ENCODE results near the gene ZDHHC9.

Gene ZDHHC9

DNA sequence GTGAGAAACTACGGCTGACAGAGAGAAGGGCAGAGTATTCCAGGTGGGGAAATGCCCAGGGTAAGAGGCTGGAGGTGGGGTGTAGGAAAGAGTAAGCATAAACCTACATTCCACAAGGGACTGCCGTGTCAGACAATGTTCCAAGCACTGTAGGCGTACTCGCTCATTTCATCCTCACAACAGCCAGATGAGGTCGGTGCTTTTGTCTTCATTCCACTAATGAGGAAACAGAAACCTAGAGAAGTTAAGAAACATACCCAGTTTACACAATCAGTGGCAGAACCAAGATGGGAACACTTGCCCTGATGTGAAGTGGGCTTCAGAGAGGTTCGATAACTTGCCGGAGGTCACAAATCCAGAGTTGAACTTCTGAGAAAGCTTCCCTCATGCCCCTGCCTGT, 59.3 kb downstream of the ZDHHC9 start:
- no peak for DNase-seq

DNA sequence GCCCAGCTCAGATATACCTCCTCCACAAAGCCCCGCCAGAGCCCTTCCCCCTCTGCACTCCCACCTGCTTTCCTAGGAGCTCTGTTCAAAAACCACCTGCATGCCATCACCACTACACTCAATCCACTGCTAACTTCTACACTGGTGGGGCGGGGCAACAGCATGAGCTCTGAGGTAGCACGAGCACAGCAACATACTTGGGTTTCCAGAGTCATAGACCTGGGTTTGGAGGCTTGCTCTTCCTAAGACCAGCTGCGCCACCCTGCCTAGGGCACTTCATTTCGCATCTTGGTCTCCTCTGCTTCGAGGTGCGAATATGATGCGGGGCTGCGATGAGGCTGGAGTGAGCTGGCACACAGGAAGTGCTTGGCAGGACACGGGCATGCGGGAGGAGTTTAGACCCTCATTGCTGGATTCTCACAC, 60.4 kb downstream of the ZDHHC9 start:
- DNase-seq = no peak

DNA sequence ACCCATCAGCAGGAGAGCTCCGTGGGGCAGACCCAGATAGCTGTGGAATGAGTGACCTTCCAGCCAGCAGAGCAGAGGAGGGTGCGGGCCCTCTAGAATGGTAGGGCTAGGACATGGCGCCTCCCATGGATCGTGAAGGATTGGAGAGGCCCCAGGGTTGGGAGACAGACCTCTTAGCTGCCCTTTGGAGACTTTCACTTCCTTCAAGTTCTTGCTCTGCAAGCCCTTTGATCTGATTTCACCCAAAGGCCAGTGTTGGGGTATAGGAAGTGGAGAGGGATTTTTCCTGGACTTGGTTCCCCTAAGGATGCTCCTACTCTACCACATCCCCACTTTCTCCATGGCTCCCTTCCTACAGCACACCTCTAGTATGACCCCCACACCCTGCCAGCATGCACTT, 61.0 kb downstream of the ZDHHC9 start:
- DNase-seq = no peak

DNA sequence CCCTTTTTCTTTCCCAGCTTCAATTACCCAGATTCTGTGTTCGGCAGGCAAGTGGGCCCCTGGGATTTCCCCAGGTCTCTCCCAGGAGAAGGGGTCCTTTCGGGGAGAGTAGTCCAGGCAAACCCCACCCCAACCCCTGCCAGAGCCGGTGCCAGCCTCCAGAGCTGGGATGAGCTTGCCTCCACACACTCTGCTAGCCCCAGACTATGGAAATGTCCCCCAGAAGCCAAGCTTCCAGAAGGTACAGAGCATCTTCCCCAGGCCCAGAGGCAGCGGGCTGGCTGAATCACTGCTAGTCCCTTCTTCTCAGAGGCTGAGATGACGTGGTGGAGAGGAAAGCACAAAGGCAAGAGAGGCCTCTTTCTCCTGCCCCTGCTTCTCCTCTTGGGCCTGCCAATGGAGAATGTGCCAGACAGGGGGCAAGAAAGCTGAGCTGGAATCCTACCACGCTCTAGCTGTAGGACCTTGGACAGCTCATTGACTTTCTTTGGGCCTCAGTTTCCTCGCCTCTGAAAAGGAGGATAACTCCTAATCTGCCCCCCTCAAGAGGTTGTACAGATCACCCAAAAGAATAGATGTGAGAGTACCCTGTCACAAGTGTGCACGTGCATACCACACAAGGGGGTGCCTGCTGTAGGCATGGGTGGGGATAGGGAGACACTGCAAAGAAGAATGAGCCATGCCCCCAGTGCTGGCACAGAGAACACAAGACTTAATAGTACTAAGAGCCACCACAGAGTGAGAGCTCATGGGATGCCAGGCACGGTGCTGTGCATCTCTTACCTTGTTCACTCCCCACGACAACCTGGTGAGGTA, 61.8 kb downstream of the ZDHHC9 start:
- DNase-seq = no peak

DNA sequence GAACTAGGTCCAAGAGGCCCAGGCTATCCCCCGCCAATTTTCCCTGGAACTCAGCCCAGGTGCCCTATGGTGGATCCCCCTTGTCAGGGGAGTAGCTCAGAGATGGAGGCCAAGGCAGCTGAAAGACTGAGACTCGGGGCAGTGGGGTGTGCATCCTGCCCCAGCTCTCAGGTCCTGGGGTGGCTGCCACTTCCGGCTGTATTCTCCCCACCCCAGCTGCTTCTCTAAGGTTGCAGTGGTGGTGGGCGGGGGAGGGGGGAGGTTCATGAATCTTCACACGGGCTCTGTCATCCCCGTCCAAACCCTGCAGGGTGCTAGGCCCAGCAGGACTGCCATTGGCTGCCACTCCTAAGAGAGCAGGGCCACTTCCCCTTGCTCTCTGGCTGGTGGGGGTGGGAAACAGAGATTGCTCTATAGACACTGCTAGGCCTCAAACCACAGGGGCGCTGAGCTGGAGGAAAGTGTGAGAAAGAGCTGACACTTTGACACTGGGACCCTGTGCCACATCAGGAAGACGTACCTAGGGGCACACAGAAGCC, 62.5 kb downstream of the ZDHHC9 start:
- DNase-seq = no peak

DNA sequence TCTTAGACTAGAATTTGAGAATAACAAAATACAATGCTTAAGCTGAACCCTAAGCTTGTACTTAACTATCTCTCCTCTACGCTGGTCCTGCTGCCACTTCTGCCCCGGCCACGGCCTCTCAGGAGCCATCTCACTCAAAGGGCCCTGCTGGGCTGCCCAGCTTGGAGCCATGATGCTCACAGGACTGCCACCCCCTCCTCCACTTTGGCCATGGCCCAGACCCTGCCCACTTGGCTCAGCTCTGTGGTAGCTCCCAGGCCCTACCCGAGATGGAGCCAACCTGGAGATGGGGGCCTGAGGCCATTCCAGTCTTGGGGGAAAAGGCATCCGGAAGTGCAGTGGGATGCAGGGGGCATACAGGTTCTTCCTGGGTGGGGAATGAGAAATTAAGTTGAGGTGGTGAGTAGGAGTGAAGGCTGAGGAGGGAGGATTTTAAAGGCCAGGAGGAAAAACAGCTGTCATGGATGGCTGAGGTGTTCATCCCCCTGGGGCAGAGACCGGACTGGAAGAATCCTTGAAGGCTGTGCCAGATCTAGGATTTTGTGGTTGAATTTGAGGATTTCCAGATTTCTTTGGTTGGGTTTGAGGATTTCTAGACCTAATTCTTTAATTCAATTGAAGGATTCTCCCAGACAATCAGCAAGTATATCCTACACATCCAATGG, 63.1 kb downstream of the ZDHHC9 start:
- DNase-seq = no peak

DNA sequence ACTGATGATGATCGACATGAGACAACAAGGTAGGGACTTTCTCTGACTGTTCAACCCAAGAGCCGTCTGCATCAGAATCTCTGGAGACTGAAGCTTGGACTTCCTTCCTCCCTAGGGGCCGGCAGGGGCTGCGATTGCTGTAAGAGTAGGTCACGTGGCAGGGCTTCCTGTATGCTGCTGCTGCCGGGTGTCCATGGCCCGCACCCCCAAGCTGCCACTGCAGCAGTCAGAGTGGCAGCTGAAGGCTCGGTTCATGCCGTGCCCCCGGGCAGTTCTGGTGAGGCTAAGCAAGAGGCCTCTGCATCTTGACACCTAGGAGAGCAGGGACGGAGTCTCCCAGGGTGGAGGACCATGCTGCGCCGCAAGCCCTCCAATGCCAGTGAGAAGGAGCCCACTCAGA, 63.9 kb downstream of the ZDHHC9 start, which contains the start of gene SASH3:
Gene SASH3 (plus strand): TSS at position 203 of the 400 bp plus-strand sequence. CDS start 149 bp downstream, at position 352.
- DNase-seq = no peak

DNA sequence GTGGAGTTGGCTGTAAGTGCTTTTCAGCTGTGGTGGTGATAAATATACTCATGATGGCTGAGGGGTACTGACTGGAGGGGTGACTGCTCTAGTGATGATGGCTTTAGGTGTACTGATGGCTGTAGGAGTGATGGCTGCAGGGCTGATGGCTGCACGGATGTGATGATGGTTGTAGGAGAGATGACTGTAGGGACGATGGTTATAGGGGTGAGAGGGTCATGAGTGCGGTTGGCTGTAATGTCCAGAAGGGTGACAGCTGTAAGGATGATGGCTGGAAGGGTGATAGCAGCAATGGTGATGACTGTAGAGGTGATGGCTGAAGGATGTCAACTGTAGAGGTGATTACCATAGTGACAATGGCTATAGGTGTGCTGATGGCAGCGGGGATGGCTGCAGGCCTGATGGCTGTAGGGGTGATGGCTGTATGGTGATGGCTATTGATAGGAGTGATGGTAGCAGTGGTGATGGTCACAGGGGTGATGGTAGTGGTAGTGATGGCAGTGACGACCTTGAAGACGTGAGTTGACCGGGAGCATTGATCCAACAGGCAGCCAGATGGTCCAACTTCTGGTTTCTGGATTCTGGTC, 64.5 kb downstream of the ZDHHC9 start:
- no peak for DNase-seq

DNA sequence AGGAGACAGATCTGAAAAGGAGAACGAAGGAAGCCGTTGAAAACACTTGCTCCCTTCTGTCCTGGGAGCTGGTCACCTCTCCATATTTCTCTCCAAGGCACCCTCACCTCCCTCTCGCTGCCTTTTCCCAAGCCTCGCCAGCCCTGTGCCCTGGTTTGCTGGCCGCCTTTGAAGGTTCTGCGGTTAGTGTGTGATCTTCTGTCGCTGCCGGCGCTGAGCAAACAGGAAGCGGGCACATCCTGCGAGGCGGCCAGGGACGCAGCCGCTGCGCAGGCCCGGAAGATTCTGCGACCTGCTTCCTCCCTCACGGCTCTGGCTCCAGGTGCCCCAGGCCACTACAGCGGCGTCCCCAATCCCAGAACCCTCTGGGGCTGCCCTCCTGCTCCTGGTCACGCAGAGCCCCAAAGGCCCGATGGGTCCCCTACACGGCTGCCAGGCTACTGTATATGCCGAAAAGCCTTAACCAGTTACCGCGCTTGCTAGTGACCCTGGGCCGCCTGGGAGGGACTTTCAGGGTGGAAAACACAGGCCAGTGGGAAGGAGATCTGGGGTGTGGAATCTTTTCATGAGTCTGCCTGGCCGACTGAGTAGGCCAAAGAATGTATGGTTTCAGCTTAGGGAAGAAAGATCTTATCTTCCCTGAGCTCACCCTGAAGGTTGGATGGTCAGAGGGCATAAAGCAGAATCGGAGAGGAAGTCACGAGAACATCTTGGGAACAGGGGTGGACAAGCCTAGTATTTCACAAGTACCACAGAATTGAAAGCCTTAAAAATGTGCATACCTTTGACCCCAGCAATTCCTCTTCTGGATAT, 66.3 kb downstream of the ZDHHC9 start:
- DNase-seq = no peak

DNA sequence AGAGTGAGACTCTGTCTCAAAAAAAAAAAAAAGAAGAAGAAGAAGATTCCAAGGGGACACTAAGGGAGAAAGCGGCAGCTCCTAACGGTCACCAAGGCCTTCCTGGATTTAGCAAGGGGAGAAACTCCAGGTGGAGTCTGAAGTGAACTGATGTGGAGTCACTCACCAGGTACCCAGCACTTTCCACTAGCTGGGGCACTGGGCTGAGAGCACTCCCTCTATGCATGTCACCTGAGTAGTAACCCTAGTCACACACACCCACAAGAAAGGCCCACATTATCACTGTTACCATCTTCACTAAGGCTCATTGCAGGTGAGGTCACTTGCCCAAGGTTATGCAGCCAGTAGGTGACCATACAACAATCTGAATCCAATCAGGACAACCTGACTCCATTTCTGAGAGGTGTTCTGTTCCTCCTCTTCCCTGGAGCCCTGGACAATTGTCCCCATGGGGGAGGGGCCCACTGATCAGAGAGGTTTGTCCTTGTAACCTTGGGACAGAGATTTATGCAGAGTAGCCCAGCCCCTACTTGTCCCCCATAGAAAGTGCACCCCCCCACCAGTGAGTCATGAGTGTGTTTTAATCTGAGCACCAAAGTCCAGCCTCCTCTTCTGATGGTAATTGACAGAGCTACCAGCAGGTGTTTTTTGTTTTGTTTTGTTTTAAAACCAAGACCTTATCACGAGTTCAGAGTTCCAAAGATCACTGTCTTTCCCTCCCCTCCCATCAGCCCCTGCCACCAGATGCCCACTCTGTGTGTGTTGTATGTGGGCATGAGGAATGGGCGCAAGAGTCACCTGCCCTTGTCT, 69.8 kb downstream of the ZDHHC9 start:
- no peak for DNase-seq

DNA sequence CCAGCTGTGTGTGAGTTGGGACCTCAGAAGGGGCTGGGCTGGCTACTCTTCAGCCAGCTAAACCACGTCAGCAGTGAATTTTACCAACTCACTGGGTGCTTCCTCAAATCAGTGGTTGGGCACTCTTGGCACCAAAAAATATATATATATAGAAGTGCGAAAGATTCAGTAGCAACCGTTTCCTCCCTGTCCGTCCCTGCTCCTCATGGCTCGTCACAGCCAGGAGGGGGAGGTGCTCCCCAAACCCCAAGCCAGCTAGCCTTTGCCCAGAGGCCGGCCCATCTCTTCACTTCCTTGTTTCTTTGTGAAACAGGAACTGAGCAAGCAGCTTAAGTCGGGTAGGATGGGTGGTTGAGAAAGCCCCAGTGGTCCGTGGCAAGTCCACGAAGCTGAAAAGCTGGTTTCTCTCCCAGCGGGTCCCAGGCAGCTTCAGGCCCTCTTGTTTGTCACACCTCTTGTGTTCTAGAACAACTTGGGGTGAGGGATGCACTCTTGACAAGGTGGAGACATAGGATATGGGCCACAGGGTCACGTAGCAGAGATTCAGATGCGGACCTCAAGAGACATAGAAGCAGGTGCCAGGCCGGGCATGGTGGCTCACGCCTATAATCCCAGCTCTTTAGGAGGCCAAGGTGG, 70.8 kb downstream of the ZDHHC9 start:
- peak; percentile 2 for DNase-seq

DNA sequence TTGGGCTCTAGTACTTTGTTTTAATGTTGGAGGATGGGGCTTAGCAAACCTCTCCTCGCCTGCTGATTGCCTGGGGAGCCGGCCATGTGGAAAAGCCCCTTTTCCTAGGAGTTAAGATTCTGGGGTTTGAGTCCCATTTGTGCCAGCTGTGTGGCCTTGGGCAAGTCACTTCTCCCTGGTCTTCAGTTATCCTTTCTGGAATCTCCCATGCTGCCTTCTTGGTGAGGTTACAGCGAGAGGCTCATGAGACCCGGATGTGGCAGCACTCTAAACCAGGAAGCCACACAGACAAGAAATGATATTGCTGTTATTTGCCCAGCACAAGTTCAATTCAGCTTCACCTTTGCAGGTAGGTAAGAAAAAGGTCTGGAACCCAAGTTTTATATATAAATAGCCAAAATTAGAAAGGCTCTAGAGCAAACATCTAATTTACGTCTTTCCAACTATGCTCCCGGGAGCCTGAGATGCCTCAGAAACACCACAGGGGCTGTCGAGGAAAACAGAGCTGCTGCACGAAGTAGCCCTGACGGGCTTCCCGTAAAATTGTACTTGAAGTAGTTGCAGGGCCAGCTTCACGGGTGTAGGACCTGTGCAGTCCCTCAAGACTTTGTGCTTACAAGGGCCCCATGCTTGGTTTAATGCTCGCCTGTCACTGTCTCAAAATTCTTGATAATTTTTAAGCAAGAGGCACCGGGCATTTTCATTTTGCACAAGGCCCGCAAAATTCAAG, 72.3 kb downstream of the ZDHHC9 start:
- DNase-seq = no peak

DNA sequence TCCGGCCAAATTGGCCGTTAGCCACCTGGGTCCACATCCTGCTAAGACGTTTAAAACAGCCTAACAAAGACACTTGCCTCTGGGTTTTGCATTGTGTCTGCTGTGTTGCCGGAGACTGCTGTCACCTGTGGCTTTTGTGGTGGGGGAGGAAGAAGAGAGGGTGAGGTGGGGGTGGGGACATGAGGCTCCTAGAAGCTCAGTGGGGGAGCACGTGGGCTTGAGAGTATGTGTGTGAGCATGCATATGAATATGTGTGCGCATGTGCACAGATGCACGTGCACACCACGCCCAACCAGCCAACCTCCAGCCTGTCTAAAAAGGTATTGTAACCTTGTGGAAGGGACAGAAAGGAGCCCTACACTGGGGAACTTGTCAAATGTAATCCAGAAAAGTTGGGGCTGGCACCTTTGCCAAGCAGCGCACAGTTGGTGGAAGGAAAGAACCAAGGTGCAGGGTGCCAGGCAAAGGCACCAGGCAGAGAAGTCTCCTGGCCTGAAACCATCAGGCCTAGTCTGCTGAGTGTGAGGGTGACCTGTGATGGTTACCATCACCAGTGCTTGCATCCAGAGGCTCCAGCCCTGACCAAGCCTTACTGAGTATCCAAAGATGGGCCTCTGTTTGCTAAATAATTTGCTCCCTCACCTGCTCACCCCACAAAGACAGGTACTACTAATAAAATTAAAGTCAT, 74.1 kb downstream of the ZDHHC9 start:
- no peak for DNase-seq

DNA sequence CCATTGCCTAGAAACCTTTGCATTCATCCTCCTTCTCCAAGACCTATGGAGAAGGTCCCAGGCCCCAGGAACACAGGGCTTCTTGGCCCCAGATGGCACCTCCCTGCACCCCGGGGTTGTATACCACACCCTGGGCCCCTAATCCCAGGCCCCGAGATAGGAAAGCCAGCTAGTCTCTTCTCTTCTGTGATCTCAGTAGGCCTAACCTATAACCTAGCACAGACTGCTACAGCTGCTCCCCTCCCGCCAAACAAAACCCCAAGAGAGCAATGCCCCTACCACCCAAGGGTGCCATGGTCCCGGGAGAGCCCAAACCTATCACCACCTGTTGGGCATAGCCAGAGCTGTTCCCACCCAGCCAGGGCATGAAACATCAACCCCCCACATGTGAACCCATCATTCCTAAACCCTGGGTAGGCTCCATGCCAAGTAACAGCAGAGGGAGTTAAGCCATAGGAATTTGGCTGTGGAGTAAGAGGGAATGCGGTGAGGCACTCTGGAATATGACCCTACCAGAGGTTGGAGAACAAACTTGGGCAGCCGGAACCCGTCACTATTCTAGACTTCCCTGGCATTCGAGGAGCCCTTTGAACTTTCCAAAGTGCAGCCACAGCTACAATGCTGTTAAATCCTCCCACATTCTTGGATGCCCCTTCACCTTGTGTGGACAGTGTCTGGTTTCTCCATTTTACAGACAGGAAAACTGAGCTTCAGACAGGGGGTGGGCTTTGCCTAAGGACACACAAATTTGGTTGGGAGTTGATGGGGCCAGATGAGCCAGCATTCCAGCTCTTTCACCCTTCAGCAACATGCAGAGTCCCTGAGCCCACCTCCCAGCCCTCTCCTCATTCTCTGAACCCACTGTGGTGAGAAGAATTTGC, 74.9 kb downstream of the ZDHHC9 start:
- no peak for DNase-seq

DNA sequence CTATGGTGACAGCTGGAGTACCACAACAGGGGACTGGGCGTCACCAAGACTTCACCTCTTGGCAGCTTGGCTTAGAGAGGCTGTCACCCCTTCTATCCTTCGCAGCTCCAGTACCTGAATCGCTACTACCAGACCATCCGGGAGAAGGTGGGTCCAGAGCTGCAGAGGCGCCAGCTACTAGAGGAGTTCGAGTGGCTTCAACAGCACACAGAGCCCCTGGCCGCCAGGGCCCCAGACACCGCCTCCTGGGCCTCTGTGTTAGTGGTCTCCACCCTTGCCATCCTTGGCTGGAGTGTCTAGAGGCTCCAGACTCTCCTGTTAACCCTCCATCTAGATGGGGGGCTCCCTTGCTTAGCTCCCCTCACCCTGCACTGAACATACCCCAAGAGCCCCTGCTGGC, 75.5 kb downstream of the ZDHHC9 start:
- no peak for DNase-seq

DNA sequence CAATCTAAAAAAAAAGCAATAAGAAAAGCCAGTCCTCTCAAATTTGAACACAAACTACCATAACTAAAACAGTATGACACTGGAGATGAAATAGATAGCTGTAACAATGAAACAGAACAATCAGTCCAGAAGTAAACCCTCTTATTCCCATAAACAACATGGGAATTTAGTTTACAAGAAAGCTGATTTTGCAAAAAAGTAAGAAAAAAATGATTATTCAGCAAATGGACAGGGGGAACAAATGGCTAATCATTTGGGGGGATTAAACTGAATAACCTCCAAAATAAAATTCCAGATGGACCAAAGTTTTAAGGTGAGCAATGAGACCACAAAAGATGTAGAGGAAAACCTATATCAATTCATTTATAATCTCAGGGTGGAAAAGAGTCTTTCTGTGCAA, 80.0 kb downstream of the ZDHHC9 start:
- DNase-seq = no peak

DNA sequence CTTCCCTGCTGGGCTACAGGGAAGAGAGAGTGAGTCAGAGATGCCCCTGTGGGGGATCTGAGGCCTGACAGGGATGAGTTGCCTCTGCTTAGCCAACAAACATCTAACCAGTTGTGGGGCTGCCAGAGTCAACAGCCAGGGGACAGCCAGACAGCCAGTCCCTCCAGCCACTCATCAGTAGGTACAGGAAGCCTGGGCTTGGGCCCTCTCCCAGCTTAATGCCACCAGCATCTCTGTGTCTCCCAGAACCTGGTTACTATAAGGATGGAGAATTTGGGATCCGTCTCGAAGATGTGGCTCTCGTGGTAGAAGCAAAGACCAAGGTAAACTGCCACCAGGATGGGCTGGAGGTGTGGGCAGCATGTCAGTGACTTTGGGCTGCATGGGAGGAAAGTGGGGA, 81.2 kb downstream of the ZDHHC9 start:
- no peak for DNase-seq

DNA sequence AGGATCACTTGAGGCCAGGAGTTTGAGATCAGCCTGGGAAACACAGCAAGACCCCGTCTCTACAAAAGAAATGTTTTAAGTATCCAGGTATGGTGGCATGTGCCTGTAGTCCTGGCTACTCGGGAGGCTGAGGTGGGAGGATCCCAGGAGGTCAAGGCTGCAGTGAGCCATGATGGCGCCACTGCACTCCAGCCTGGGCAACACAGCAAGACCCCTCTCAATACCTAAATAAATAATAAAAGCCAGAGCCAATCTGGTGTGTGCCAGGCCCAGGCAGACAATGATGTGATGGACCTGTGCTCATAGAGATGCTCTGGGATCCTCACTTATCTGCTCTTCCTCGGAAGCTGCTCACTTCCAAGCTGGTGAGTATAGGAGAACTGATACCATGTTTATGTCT, 82.1 kb downstream of the ZDHHC9 start:
- DNase-seq = no peak

DNA sequence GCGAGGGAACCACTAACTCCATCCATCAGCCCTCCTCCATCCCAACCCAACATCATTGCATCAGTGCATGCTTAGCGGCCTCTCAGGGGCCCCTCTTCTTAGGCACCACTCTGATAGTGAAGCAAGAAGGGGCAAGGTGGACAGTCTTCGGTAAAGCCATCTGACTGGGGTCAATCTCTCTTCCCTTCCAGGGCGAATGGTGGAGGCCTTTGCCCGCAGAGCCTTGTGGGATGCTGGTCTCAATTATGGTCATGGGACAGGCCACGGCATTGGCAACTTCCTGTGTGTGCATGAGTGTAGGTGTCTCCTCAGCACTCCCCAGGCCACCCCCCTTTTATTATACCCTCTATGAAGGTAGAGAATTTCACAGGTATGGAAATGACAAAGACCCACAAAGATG, 82.7 kb downstream of the ZDHHC9 start:
- no peak for DNase-seq

Data from cortex of kidney (tissue), 1 donor.